MM.1S (cell line): Measurements from ENCODE around the gene EPPIN.

Source experiments
- DNase-seq: peaks from one replicate; pipeline ENCODE4 v3.0.0-alpha.2; 2015
- H2AFZ ChIP-seq: fragments of 300-600 bp; sonication (generic); 2 replicates; pipeline ENCODE4 v1.6.0; 2016; ENCODE audit warnings: antibody characterized with exemption, low read length
- H3F3A ChIP-seq: fragments of 300-600 bp; sonication (generic); 2 replicates; pipeline ENCODE4 v1.6.1; 2016; ENCODE audit warnings: mild to moderate bottlenecking, antibody characterized with exemption, low read length, moderate library complexity, mixed read lengths; ENCODE audit not compliant: insufficient read depth
- H3K27ac ChIP-seq: fragments of 300-600 bp; sonication (generic); 2 replicates; pipeline ENCODE4 v1.5.1; 2016; ENCODE audit warnings: mild to moderate bottlenecking, low read length
- H3K27me3 ChIP-seq: fragments of 300-600 bp; sonication (generic); replicated peaks from 2 replicates; pipeline ENCODE4 v1.6.0; 2016; ENCODE audit warnings: low read length; ENCODE audit not compliant: insufficient read depth
- H3K36me3 ChIP-seq: fragments of 300-600 bp; sonication (generic); replicated peaks from 2 replicates; pipeline ENCODE4 v1.6.1; 2016; ENCODE audit warnings: mild to moderate bottlenecking, low read length, mixed read lengths; ENCODE audit not compliant: insufficient read depth
- H3K4me1 ChIP-seq: fragments of 300-600 bp; sonication (generic); 2 replicates; pipeline ENCODE4 v1.6.1; 2016; ENCODE audit warnings: low read length, mixed read lengths
- H3K4me2 ChIP-seq: fragments of 300-600 bp; sonication (generic); 2 replicates; pipeline ENCODE4 v1.6.0; 2016; ENCODE audit warnings: low read depth, low read length
- H3K4me3 ChIP-seq: fragments of 300-600 bp; sonication (generic); 2 replicates; pipeline ENCODE4 v1.5.1; 2016; ENCODE audit warnings: low read length, mixed read lengths
- H3K79me2 ChIP-seq: fragments of 300-600 bp; sonication (generic); 2 replicates; pipeline ENCODE4 v1.6.1; 2016; ENCODE audit warnings: mixed run types, low read length, mixed read lengths
- H3K9ac ChIP-seq: fragments of 300-600 bp; sonication (generic); 2 replicates; pipeline ENCODE4 v1.6.1; 2016; ENCODE audit warnings: low read length, mixed read lengths
- H3K9me2 ChIP-seq: fragments of 300-600 bp; sonication (generic); replicated peaks from 2 replicates; pipeline ENCODE4 v1.6.1; 2016; ENCODE audit warnings: mild to moderate bottlenecking, low read length, mixed read lengths; ENCODE audit not compliant: insufficient read depth
- H3K9me3 ChIP-seq: fragments of 300-600 bp; sonication (generic); replicated peaks from 2 replicates; pipeline ENCODE4 v1.6.1; 2016; ENCODE audit warnings: mild to moderate bottlenecking, low read length, mixed read lengths; ENCODE audit not compliant: insufficient read depth
- H4K20me1 ChIP-seq: fragments of 300-600 bp; sonication (generic); 2 replicates; pipeline ENCODE4 v1.6.1; 2016; ENCODE audit warnings: mild to moderate bottlenecking, low read length, moderate library complexity, mixed read lengths; ENCODE audit not compliant: insufficient read depth
- CTCF ChIP-seq: fragments of 300-600 bp; sonication (generic); IDR thresholded peaks from 2 replicates; pipeline ENCODE4 v1.5.1; 2016; ENCODE audit warnings: antibody characterized with exemption, low read length, mixed read lengths
- EZH2 ChIP-seq: fragments of 300-600 bp; sonication (generic); optimal IDR thresholded peaks from 2 replicates; pipeline ENCODE3; 2017; ENCODE audit warnings: low read depth, mild to moderate bottlenecking, antibody characterized with exemption, low read length, mixed read lengths
- EZH2phosphoT487 ChIP-seq: fragments of 300-600 bp; sonication (generic); IDR thresholded peaks from 2 replicates; pipeline ENCODE4 v1.6.1; 2018; ENCODE audit warnings: antibody characterized with exemption, low read length

EPPIN gene

DNA sequence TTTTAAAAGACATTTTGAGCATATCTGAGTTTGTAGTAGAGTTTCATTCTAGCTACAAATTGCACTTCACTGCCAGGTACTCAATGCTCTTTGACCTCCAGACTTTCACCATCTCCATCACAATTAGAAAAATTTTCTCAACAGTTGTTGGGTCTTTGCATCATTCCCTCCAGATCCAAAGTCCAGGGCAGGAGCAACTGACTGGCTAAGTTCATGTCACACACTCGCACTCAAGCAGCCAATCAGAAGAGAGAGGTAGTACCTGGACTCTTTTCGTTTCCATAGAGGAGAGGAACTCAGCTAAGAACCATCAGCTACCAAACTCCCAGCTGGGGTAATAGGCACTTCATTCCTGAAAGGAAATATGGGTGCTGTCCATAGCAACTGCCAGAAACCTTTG, 40.8 kb downstream of the EPPIN start:
- H4K20me1 ChIP-seq = no peaks in the 10 kb centered on the region
- DNase-seq = no peak
- no peak overlapping the region for H3K4me3 ChIP-seq
- no peaks in the 10 kb centered on the region for H3K79me2 ChIP-seq
- H3K4me2 ChIP-seq = no peak overlapping the region
- no peaks in the 10 kb centered on the region for H3K36me3 ChIP-seq
- H3K4me1 ChIP-seq = peaks cover 20% of the 10 kb centered on the region
- H3K9me3 ChIP-seq = no peaks in the 10 kb centered on the region
- H3K27me3 ChIP-seq = no peaks in the 10 kb centered on the region
- no peak for TF ChIP-seq EZH2phosphoT487
- no peak for TF ChIP-seq EZH2
- no peak for TF ChIP-seq CTCF
- no peaks in the 10 kb centered on the region for H3K9me2 ChIP-seq
- no peak overlapping the region for H3K9ac ChIP-seq
- no peak overlapping the region for H3K27ac ChIP-seq
- H2AFZ ChIP-seq = no peak overlapping the region
- peaks cover 9% of the 10 kb centered on the region; the same call in 1 of the 2 replicates for H3F3A ChIP-seq

GRCh38 chr20:45503403-45503802, 43.8 kb downstream of the EPPIN start:
- H4K20me1 ChIP-seq = no peaks in the 10 kb centered on the region
- no peaks in the 10 kb centered on the region for H3K9me3 ChIP-seq
- H3K4me2 ChIP-seq = no peak overlapping the region
- H3K36me3 ChIP-seq = no peaks in the 10 kb centered on the region
- no peak overlapping the region for H3K9ac ChIP-seq
- no peak for DNase-seq
- peaks cover 9% of the 10 kb centered on the region; the same call in 1 of the 2 replicates for H3F3A ChIP-seq
- no peak overlapping the region for H3K4me3 ChIP-seq
- no peak overlapping the region for H3K27ac ChIP-seq
- H3K9me2 ChIP-seq = no peaks in the 10 kb centered on the region
- no peaks in the 10 kb centered on the region for H3K27me3 ChIP-seq
- H3K4me1 ChIP-seq = peaks cover 20% of the 10 kb centered on the region
- TF ChIP-seq CTCF = no peak
- no peak for TF ChIP-seq EZH2
- no peak for TF ChIP-seq EZH2phosphoT487
- no peaks in the 10 kb centered on the region for H3K79me2 ChIP-seq
- H2AFZ ChIP-seq = no peak overlapping the region

- H2AFZ ChIP-seq = no peak overlapping the region
- H3K4me1 ChIP-seq = peaks cover 12% of the 10 kb centered on the region
- H4K20me1 ChIP-seq = no peaks in the 10 kb centered on the region
- no peak for DNase-seq
- H3K79me2 ChIP-seq = no peaks in the 10 kb centered on the region
- H3K9ac ChIP-seq = no peak overlapping the region
- H3K27me3 ChIP-seq = no peaks in the 10 kb centered on the region
- peaks cover 9% of the 10 kb centered on the region; the same call in 1 of the 2 replicates for H3F3A ChIP-seq
- TF ChIP-seq EZH2 = no peak
- TF ChIP-seq CTCF = no peak
- TF ChIP-seq EZH2phosphoT487 = no peak
- H3K9me3 ChIP-seq = no peaks in the 10 kb centered on the region
- H3K9me2 ChIP-seq = no peaks in the 10 kb centered on the region
- H3K4me3 ChIP-seq = no peak overlapping the region
- no peak overlapping the region for H3K4me2 ChIP-seq
- H3K27ac ChIP-seq = no peak overlapping the region
- no peaks in the 10 kb centered on the region for H3K36me3 ChIP-seq
Observed at GRCh38 chr20:45502561-45502960, 44.6 kb downstream of the EPPIN start.
